Neural cell (in vitro differentiated cells): ENCODE data around the gene IMPA2. TPM values are rescaled to one million over a fixed set of nuclear protein-coding genes. Genes with fewer than 3 reads are reported as not detected.

Experiments used
- H2AFZ ChIP-seq: fragments of 200-600, 300-800 bp; sonication (generic), shearing (Covaris generic); 2 replicates; pipeline ENCODE4 v1.6.0; 2014; ENCODE audit warnings: low read depth, mild to moderate bottlenecking, antibody characterized with exemption, low read length, moderate library complexity
- H3F3A ChIP-seq: fragments of 200-600 bp; shearing (Covaris generic); 2 replicates; pipeline ENCODE4 v1.6.1; 2016; ENCODE audit warnings: mild to moderate bottlenecking, moderate library complexity, mixed read lengths, antibody characterized with exemption, low read length; ENCODE audit not compliant: insufficient read depth, poor library complexity, severe bottlenecking
- H3K27ac ChIP-seq: fragments of 200-600, 300-800 bp; sonication (generic), shearing (Covaris generic); 2 replicates; pipeline ENCODE4 v1.5.1; 2014; ENCODE audit warnings: mild to moderate bottlenecking, low read length, moderate library complexity
- H3K27me3 ChIP-seq: fragments of 300-800, 200-600 bp; sonication (generic), shearing (Covaris generic); 2 replicates; pipeline ENCODE4 v1.6.0; 2014; ENCODE audit warnings: mild to moderate bottlenecking, low read depth, low read length, moderate library complexity; ENCODE audit not compliant: insufficient read depth
- H3K36me3 ChIP-seq: fragments of 300-800, 200-600 bp; sonication (generic), shearing (Covaris generic); 2 replicates; pipeline ENCODE4 v1.5.1; 2014; ENCODE audit warnings: mild to moderate bottlenecking, antibody characterized with exemption, low read length, moderate library complexity; ENCODE audit not compliant: insufficient read depth
- H3K4me2 ChIP-seq: fragments of 300-800, 200-600 bp; sonication (generic), shearing (Covaris generic); 2 replicates; pipeline ENCODE4 v1.6.0; 2014; ENCODE audit warnings: mild to moderate bottlenecking, low read length
- H3K4me3 ChIP-seq: fragments of 300-800, 200-600 bp; sonication (generic), shearing (Covaris generic); 2 replicates; pipeline ENCODE4 v1.5.1; 2014; ENCODE audit warnings: mild to moderate bottlenecking, low read length, moderate library complexity
- H3K79me2 ChIP-seq: fragments of 200-600 bp; shearing (Covaris generic); replicated peaks from 2 replicates; pipeline ENCODE4 v1.6.0; 2014; ENCODE audit warnings: mild to moderate bottlenecking, low read length, moderate library complexity; ENCODE audit not compliant: insufficient read depth
- H3K9ac ChIP-seq: fragments of 300-800, 200-600 bp; sonication (generic), shearing (Covaris generic); 2 replicates; pipeline ENCODE4 v1.6.1; 2016; ENCODE audit warnings: mild to moderate bottlenecking, low read length, mixed read lengths
- H3K9me2 ChIP-seq: fragments of 200-600 bp; shearing (Covaris generic); 2 replicates; pipeline ENCODE4 v1.6.1; 2016; ENCODE audit warnings: mild to moderate bottlenecking, low read length, mixed read lengths; ENCODE audit not compliant: insufficient read depth
- H3K9me3 ChIP-seq: fragments of 200-600, 300-800 bp; sonication (generic), shearing (Covaris generic); 2 replicates; pipeline ENCODE4 v1.6.1; 2016; ENCODE audit warnings: mild to moderate bottlenecking, mixed run types, low read length, moderate library complexity, mixed read lengths
- H4K20me1 ChIP-seq: fragments of 200-600 bp; shearing (Covaris generic); 2 replicates; pipeline ENCODE4 v1.6.1; 2016; ENCODE audit warnings: mild to moderate bottlenecking, mixed run types; ENCODE audit not compliant: insufficient read depth
- EP300 ChIP-seq: fragments of 450-650 bp; conservative IDR thresholded peaks from 2 replicates; pipeline ENCODE4 v1.6.1; 2014; ENCODE audit warnings: antibody characterized with exemption, mild to moderate bottlenecking, moderate library complexity; ENCODE audit not compliant: poor library complexity, severe bottlenecking
- EZH2 ChIP-seq: fragments of 200-600, 300-800 bp; shearing (Covaris generic), sonication (generic); IDR thresholded peaks from 2 replicates; pipeline ENCODE4 v1.6.1; 2014; ENCODE audit warnings: antibody characterized with exemption, low read length, borderline replicate concordance, mild to moderate bottlenecking; ENCODE audit not compliant: insufficient read depth, poor library complexity, severe bottlenecking
- MXI1 ChIP-seq: fragments of 450-650 bp; conservative IDR thresholded peaks from 2 replicates; pipeline ENCODE4 v1.6.1; 2014; ENCODE audit warnings: antibody characterized with exemption, mild to moderate bottlenecking; ENCODE audit not compliant: poor library complexity, severe bottlenecking
- POLR2AphosphoS5 ChIP-seq: IDR thresholded peaks from 2 replicates; pipeline ENCODE4 v1.6.1; 2012
- RAD21 ChIP-seq: fragments of 450-650 bp; conservative IDR thresholded peaks from 2 replicates; pipeline ENCODE4 v1.6.1; 2014; ENCODE audit warnings: antibody characterized with exemption, mild to moderate bottlenecking, moderate library complexity
- SMC3 ChIP-seq: fragments of 450-650 bp; conservative IDR thresholded peaks from 2 replicates; pipeline ENCODE4 v1.6.1; 2014; ENCODE audit warnings: antibody characterized with exemption, mild to moderate bottlenecking, moderate library complexity; ENCODE audit not compliant: poor library complexity
- TAF1 ChIP-seq: IDR thresholded peaks from 2 replicates; pipeline ENCODE4 v1.6.1; 2012; ENCODE audit warnings: low read depth
- polyA plus RNA-seq: library from polyadenylated mRNA; depleted of rRNA; stranded (reverse); fragments of >200 nt; gene quantifications from 2 replicates; pipeline ENCODE4 v1.2.3, GENCODE V29; 2014
- TF ChIP-seq, protein P1 (sequence below): fragments of 450-650 bp; IDR thresholded peaks from 2 replicates; pipeline ENCODE4 v1.5.1; 2014; ENCODE audit warnings: antibody characterized with exemption, mild to moderate bottlenecking, moderate library complexity; ENCODE audit not compliant: poor library complexity, severe bottlenecking
- TF ChIP-seq, protein P2 (sequence below): IDR thresholded peaks from 2 replicates; pipeline ENCODE4 v1.6.1; 2012; ENCODE audit warnings: borderline replicate concordance

Gene IMPA2
- polyA plus RNA-seq, 1 donor from 2014 or later, result 2.7 TPM

- Histone ChIP-seq H3K27me3 (no peaks in the 10 kb centered on the region), H4K20me1 (no peaks in the 10 kb centered on the region), H3K4me3 (no peak overlapping the region), H3K79me2 (no peaks in the 10 kb centered on the region), H3K4me2 (no peak overlapping the region), H3K9me3 (no peaks in the 10 kb centered on the region), H3K27ac (no peak overlapping the region), H3K9me2 (no peaks in the 10 kb centered on the region), H2AFZ (no peak overlapping the region), H3F3A (no peaks in the 10 kb centered on the region), H3K36me3 (no peaks in the 10 kb centered on the region), H3K9ac (no peak overlapping the region)
- TF ChIP-seq, protein P1, sequence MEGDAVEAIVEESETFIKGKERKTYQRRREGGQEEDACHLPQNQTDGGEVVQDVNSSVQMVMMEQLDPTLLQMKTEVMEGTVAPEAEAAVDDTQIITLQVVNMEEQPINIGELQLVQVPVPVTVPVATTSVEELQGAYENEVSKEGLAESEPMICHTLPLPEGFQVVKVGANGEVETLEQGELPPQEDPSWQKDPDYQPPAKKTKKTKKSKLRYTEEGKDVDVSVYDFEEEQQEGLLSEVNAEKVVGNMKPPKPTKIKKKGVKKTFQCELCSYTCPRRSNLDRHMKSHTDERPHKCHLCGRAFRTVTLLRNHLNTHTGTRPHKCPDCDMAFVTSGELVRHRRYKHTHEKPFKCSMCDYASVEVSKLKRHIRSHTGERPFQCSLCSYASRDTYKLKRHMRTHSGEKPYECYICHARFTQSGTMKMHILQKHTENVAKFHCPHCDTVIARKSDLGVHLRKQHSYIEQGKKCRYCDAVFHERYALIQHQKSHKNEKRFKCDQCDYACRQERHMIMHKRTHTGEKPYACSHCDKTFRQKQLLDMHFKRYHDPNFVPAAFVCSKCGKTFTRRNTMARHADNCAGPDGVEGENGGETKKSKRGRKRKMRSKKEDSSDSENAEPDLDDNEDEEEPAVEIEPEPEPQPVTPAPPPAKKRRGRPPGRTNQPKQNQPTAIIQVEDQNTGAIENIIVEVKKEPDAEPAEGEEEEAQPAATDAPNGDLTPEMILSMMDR, result no peak
- TF ChIP-seq POLR2AphosphoS5 (no peak), EZH2 (no peak), EP300 (no peak), MXI1 (no peak), SMC3 (no peak), RAD21 (no peak), TAF1 (no peak)
- TF ChIP-seq, protein P2, sequence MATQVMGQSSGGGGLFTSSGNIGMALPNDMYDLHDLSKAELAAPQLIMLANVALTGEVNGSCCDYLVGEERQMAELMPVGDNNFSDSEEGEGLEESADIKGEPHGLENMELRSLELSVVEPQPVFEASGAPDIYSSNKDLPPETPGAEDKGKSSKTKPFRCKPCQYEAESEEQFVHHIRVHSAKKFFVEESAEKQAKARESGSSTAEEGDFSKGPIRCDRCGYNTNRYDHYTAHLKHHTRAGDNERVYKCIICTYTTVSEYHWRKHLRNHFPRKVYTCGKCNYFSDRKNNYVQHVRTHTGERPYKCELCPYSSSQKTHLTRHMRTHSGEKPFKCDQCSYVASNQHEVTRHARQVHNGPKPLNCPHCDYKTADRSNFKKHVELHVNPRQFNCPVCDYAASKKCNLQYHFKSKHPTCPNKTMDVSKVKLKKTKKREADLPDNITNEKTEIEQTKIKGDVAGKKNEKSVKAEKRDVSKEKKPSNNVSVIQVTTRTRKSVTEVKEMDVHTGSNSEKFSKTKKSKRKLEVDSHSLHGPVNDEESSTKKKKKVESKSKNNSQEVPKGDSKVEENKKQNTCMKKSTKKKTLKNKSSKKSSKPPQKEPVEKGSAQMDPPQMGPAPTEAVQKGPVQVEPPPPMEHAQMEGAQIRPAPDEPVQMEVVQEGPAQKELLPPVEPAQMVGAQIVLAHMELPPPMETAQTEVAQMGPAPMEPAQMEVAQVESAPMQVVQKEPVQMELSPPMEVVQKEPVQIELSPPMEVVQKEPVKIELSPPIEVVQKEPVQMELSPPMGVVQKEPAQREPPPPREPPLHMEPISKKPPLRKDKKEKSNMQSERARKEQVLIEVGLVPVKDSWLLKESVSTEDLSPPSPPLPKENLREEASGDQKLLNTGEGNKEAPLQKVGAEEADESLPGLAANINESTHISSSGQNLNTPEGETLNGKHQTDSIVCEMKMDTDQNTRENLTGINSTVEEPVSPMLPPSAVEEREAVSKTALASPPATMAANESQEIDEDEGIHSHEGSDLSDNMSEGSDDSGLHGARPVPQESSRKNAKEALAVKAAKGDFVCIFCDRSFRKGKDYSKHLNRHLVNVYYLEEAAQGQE, result no peak
Measured at GRCh38 chr18:12011957-12012549, 30.7 kb downstream of the IMPA2 start.

- Histone ChIP-seq H3K79me2 (no peaks in the 10 kb centered on the region), H2AFZ (no peak overlapping the region), H3K36me3 (no peaks in the 10 kb centered on the region), H3F3A (no peaks in the 10 kb centered on the region), H3K4me2 (no peak overlapping the region), H3K9ac (no peak overlapping the region), H3K9me3 (no peaks in the 10 kb centered on the region), H3K27ac (no peak overlapping the region), H4K20me1 (no peaks in the 10 kb centered on the region), H3K9me2 (no peaks in the 10 kb centered on the region), H3K27me3 (no peaks in the 10 kb centered on the region), H3K4me3 (no peak overlapping the region)
- no peak for TF ChIP-seq MXI1
Measured at GRCh38 chr18:12012697-12013096, 31.4 kb downstream of the IMPA2 start.
